ENCODE measurements around the gene NEK10. TPM values are rescaled to one million over a fixed set of nuclear protein-coding genes. Genes with fewer than 3 reads are reported as not detected.

The NEK10 gene
- 1.3 and 2.4 TPM in 2 replicates for total RNA-seq

GRCh38 chr3:27368831-27369607 lies at the start of gene NEK10:
Gene NEK10, minus strand, starts transcription at chr3:27369383. Its CDS starts 16,501 bp downstream, at chr3:27352882.

Other genes starting within 250 kb of the NEK10 start
- gene SLC4A7, start 115.0 kb upstream of the NEK10 start, total RNA-seq = 40.8 and 44.7 TPM in 2 replicates

Data from cardiac atrium fibroblast (primary cell).